HEK293 (cell line): ENCODE data around the gene CARM1.

Experiments used
- EGR2 ChIP-seq: fragments of 450-650 bp; formaldehyde crosslinking; IDR thresholded peaks from 2 replicates; pipeline ENCODE4 v1.5.1; 2016; ENCODE audit warnings: low read depth, missing biosample characterization, missing genetic modification characterization
- GFI1B ChIP-seq: fragments of 450-650 bp; formaldehyde crosslinking; IDR thresholded peaks from 2 replicates; pipeline ENCODE4 v1.5.1; 2016; ENCODE audit warnings: missing biosample characterization, missing genetic modification characterization
- GLIS1 ChIP-seq: fragments of 450-650 bp; formaldehyde crosslinking; IDR thresholded peaks from 2 replicates; pipeline ENCODE4 v1.5.1; 2016; ENCODE audit warnings: missing biosample characterization, missing genetic modification characterization
- HOXD13 ChIP-seq: sonication (generic); formaldehyde crosslinking; IDR thresholded peaks from 2 replicates; pipeline ENCODE4 v1.8.0; 2022; ENCODE audit warnings: missing genetic modification reagents, borderline replicate concordance
- MYNN ChIP-seq: fragments of 450-650 bp; formaldehyde crosslinking; IDR thresholded peaks from 2 replicates; pipeline ENCODE4 v1.5.1; 2016; ENCODE audit warnings: missing biosample characterization, missing genetic modification characterization, borderline replicate concordance
- MZF1 ChIP-seq: fragments of 450-650 bp; formaldehyde crosslinking; IDR thresholded peaks from 2 replicates; pipeline ENCODE4 v1.5.1; 2017; ENCODE audit warnings: missing biosample characterization, missing genetic modification characterization, borderline replicate concordance
- SALL2 ChIP-seq: fragments of 450-650 bp; formaldehyde crosslinking; IDR thresholded peaks from 2 replicates; pipeline ENCODE4 v1.5.0; 2017; ENCODE audit warnings: missing biosample characterization, mild to moderate bottlenecking, missing genetic modification characterization, borderline replicate concordance
- SCRT1 ChIP-seq: fragments of 450-650 bp; formaldehyde crosslinking; IDR thresholded peaks from 2 replicates; pipeline ENCODE4 v1.5.1; 2016; ENCODE audit warnings: missing biosample characterization, missing genetic modification characterization, borderline replicate concordance
- YY1 ChIP-seq: fragments of 450-650 bp; formaldehyde crosslinking; IDR thresholded peaks from 2 replicates; pipeline ENCODE4 v1.5.1; 2018; ENCODE audit warnings: missing biosample characterization, missing genetic modification characterization
- ZBTB21 ChIP-seq: fragments of 450-650 bp; formaldehyde crosslinking; IDR thresholded peaks from 2 replicates; pipeline ENCODE4 v1.5.1; 2017; ENCODE audit warnings: missing biosample characterization, missing genetic modification characterization
- ZBTB48 ChIP-seq: fragments of 450-650 bp; formaldehyde crosslinking; IDR thresholded peaks from 2 replicates; pipeline ENCODE4 v1.5.1; 2016; ENCODE audit warnings: missing biosample characterization, missing genetic modification characterization
- ZFHX2 ChIP-seq: fragments of 450-650 bp; formaldehyde crosslinking; conservative IDR thresholded peaks from 2 replicates; pipeline ENCODE4 v1.5.1; 2016; ENCODE audit warnings: missing biosample characterization, missing genetic modification characterization
- ZFP3 ChIP-seq: fragments of 450-650 bp; formaldehyde crosslinking; IDR thresholded peaks from 2 replicates; pipeline ENCODE4 v1.5.1; 2016; ENCODE audit warnings: low read depth, missing biosample characterization, missing genetic modification characterization
- ZIC2 ChIP-seq: fragments of 450-650 bp; formaldehyde crosslinking; IDR thresholded peaks from 2 replicates; pipeline ENCODE4 v1.5.1; 2016; ENCODE audit warnings: missing biosample characterization, missing genetic modification characterization
- ZNF140 ChIP-seq: fragments of 450-650 bp; formaldehyde crosslinking; IDR thresholded peaks from 2 replicates; pipeline ENCODE4 v1.5.1; 2016; ENCODE audit warnings: missing biosample characterization, missing genetic modification characterization
- ZNF146 ChIP-seq: fragments of 450-650 bp; formaldehyde crosslinking; IDR thresholded peaks from 2 replicates; pipeline ENCODE4 v1.5.1; 2016; ENCODE audit warnings: missing biosample characterization, missing genetic modification characterization
- ZNF155 ChIP-seq: fragments of 450-650 bp; formaldehyde crosslinking; IDR thresholded peaks from 2 replicates; pipeline ENCODE4 v1.5.1; 2016; ENCODE audit warnings: missing biosample characterization, missing genetic modification characterization
- ZNF16 ChIP-seq: fragments of 450-650 bp; formaldehyde crosslinking; IDR thresholded peaks from 2 replicates; pipeline ENCODE4 v1.5.1; 2016; ENCODE audit warnings: low read depth, missing biosample characterization, missing genetic modification characterization
- ZNF202 ChIP-seq: fragments of 450-650 bp; formaldehyde crosslinking; IDR thresholded peaks from 2 replicates; pipeline ENCODE4 v1.5.1; 2016; ENCODE audit warnings: missing biosample characterization, missing genetic modification characterization, borderline replicate concordance
- ZNF221 ChIP-seq: fragments of 450-650 bp; formaldehyde crosslinking; IDR thresholded peaks from 2 replicates; pipeline ENCODE4 v1.5.1; 2017; ENCODE audit warnings: missing biosample characterization, missing genetic modification characterization, borderline replicate concordance
- ZNF23 ChIP-seq: fragments of 450-650 bp; formaldehyde crosslinking; IDR thresholded peaks from 2 replicates; pipeline ENCODE4 v1.5.1; 2016; ENCODE audit warnings: missing biosample characterization, missing genetic modification characterization, borderline replicate concordance
- ZNF266 ChIP-seq: fragments of 450-650 bp; formaldehyde crosslinking; IDR thresholded peaks from 2 replicates; pipeline ENCODE4 v1.5.1; 2016; ENCODE audit warnings: missing biosample characterization, missing genetic modification characterization, low read depth
- ZNF292 ChIP-seq: fragments of 450-650 bp; formaldehyde crosslinking; IDR thresholded peaks from 2 replicates; pipeline ENCODE4 v1.5.1; 2016; ENCODE audit warnings: low read depth, missing biosample characterization, missing genetic modification characterization, borderline replicate concordance
- ZNF302 ChIP-seq: fragments of 450-650 bp; formaldehyde crosslinking; IDR thresholded peaks from 2 replicates; pipeline ENCODE4 v1.5.1; 2016; ENCODE audit warnings: missing biosample characterization, missing genetic modification characterization, low read depth
- ZNF335 ChIP-seq: fragments of 450-650 bp; formaldehyde crosslinking; conservative IDR thresholded peaks from 2 replicates; pipeline ENCODE4 v1.5.1; 2016; ENCODE audit warnings: missing biosample characterization, missing genetic modification characterization
- ZNF426 ChIP-seq: fragments of 450-650 bp; formaldehyde crosslinking; IDR thresholded peaks from 2 replicates; pipeline ENCODE4 v1.5.1; 2017; ENCODE audit warnings: missing biosample characterization, missing genetic modification characterization, mild to moderate bottlenecking, inconsistent platforms, moderate library complexity
- ZNF48 ChIP-seq: fragments of 450-650 bp; formaldehyde crosslinking; IDR thresholded peaks from 2 replicates; pipeline ENCODE4 v1.5.1; 2016; ENCODE audit warnings: missing biosample characterization, missing genetic modification characterization
- ZNF510 ChIP-seq: fragments of 450-650 bp; formaldehyde crosslinking; IDR thresholded peaks from 2 replicates; pipeline ENCODE4 v1.5.1; 2018; ENCODE audit warnings: mild to moderate bottlenecking, missing genetic modification characterization, missing biosample characterization; ENCODE audit not compliant: insufficient replicate concordance
- ZNF529 ChIP-seq: fragments of 450-650 bp; formaldehyde crosslinking; IDR thresholded peaks from 2 replicates; pipeline ENCODE4 v1.5.1; 2017; ENCODE audit warnings: missing genetic modification characterization, missing biosample characterization; ENCODE audit not compliant: insufficient replicate concordance
- ZNF558 ChIP-seq: fragments of 450-650 bp; formaldehyde crosslinking; IDR thresholded peaks from 2 replicates; pipeline ENCODE4 v1.5.1; 2016; ENCODE audit warnings: missing biosample characterization, missing genetic modification characterization
- ZNF677 ChIP-seq: fragments of 450-650 bp; IDR thresholded peaks from 2 replicates; pipeline ENCODE4 v1.5.0; 2018; ENCODE audit warnings: missing biosample characterization, mild to moderate bottlenecking, missing genetic modification characterization, moderate library complexity
- ZNF701 ChIP-seq: fragments of 450-650 bp; formaldehyde crosslinking; IDR thresholded peaks from 2 replicates; pipeline ENCODE4 v1.5.1; 2016; ENCODE audit warnings: missing biosample characterization, missing genetic modification characterization
- ZNF768 ChIP-seq: fragments of 450-650 bp; formaldehyde crosslinking; IDR thresholded peaks from 2 replicates; pipeline ENCODE4 v1.5.1; 2018; ENCODE audit warnings: missing biosample characterization, mild to moderate bottlenecking, missing genetic modification characterization
- ZNF830 ChIP-seq: fragments of 450-650 bp; IDR thresholded peaks from 2 replicates; pipeline ENCODE4 v1.5.0; 2018; ENCODE audit warnings: missing biosample characterization, missing genetic modification characterization, low read depth, mild to moderate bottlenecking, moderate library complexity
- TF ChIP-seq, protein P1 (sequence below): fragments of 450-650 bp; formaldehyde crosslinking; IDR thresholded peaks from 2 replicates; pipeline ENCODE4 v1.5.1; 2016; ENCODE audit warnings: missing biosample characterization, missing genetic modification characterization
- TF ChIP-seq, protein P2 (sequence below): IDR thresholded peaks from 2 replicates; pipeline ENCODE4 v1.6.1; 2011; ENCODE audit warnings: mild to moderate bottlenecking, low read depth, low read length, borderline replicate concordance
- TF ChIP-seq, protein P3 (sequence below): fragments of 450-650 bp; formaldehyde crosslinking; IDR thresholded peaks from 2 replicates; pipeline ENCODE4 v1.5.1; 2016; ENCODE audit warnings: missing biosample characterization, missing genetic modification characterization

The CARM1 gene

DNA sequence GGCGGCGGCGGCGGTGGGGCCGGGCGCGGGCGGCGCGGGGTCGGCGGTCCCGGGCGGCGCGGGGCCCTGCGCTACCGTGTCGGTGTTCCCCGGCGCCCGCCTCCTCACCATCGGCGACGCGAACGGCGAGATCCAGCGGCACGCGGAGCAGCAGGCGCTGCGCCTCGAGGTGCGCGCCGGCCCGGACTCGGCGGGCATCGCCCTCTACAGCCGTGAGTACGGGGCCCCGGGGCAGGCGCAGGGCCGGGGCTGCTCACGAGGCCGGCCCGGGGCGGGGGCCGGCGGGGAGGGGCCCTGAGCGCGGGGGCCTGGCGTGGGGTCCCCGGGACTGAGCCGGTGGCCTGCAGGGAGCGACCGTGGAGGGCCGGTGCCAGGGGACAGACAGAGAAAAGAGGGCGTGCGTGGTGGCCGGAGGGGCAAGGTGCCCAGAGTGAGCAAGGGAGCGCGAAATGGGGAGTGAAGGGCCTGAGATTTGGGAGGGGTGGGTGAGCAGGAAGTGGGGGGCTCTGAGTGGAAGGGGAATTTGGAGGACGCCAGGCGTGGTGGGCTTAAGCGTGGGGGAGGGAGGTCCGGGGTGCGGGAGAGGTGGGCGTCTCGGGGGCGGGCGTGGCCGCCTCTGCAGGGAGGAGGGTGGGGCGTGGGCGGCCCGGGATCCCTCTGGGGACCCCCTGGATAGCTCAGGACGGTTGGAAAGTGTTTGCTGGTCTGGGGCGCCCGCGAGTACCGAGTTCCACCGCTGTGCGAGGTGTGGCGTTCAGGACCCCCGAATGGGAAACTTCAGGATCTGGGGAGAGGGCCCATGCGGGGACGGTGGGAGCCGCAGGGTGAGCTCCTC is 575 bp downstream of the CARM1 start (continued):
- TF ChIP-seq, protein P1, sequence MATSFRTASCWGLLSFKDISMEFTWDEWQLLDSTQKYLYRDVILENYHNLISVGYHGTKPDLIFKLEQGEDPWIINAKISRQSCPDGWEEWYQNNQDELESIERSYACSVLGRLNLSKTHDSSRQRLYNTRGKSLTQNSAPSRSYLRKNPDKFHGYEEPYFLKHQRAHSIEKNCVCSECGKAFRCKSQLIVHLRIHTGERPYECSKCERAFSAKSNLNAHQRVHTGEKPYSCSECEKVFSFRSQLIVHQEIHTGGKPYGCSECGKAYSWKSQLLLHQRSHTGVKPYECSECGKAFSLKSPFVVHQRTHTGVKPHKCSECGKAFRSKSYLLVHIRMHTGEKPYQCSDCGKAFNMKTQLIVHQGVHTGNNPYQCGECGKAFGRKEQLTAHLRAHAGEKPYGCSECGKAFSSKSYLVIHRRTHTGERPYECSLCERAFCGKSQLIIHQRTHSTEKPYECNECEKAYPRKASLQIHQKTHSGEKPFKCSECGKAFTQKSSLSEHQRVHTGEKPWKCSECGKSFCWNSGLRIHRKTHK (tag by site-specific recombination), result no peak
- TF ChIP-seq ZNF426 (tag by site-specific recombination), result no peak
- TF ChIP-seq MYNN (tag by site-specific recombination), result no peak
- no peak for TF ChIP-seq ZNF266
- TF ChIP-seq ZNF23 (tag by site-specific recombination), result no peak
- no peak for TF ChIP-seq ZNF292 (tag by site-specific recombination)
- peak; percentile 97 for TF ChIP-seq EGR2 (tag by site-specific recombination)
- TF ChIP-seq ZNF140 (tag by site-specific recombination), result no peak
- no peak for TF ChIP-seq ZNF202 (tag by site-specific recombination)
- TF ChIP-seq ZBTB21 (tag by site-specific recombination), result no peak
- TF ChIP-seq ZNF146 (tag by site-specific recombination), result no peak
- no peak for TF ChIP-seq SALL2 (tag by site-specific recombination)
- no peak for TF ChIP-seq ZNF302 (tag by site-specific recombination)
- no peak for TF ChIP-seq ZNF16 (tag by site-specific recombination)
- TF ChIP-seq GLIS1 (tag by site-specific recombination), result peak; percentile 87
- TF ChIP-seq ZIC2, result peak; percentile 86
- TF ChIP-seq GFI1B (tag by site-specific recombination), result peak; percentile 36; the same call in 1 of the 2 replicates
- no peak for TF ChIP-seq ZNF529 (tag by site-specific recombination)
- TF ChIP-seq, protein P2, sequence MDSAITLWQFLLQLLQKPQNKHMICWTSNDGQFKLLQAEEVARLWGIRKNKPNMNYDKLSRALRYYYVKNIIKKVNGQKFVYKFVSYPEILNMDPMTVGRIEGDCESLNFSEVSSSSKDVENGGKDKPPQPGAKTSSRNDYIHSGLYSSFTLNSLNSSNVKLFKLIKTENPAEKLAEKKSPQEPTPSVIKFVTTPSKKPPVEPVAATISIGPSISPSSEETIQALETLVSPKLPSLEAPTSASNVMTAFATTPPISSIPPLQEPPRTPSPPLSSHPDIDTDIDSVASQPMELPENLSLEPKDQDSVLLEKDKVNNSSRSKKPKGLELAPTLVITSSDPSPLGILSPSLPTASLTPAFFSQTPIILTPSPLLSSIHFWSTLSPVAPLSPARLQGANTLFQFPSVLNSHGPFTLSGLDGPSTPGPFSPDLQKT, result no peak
- no peak for TF ChIP-seq ZNF221 (tag by site-specific recombination)
- TF ChIP-seq ZNF155, result no peak
- no peak for TF ChIP-seq ZNF701 (tag by site-specific recombination)
- no peak for TF ChIP-seq YY1 (tag by site-specific recombination)
- no peak for TF ChIP-seq HOXD13 (CRISPR knock-in tag)
- no peak for TF ChIP-seq SCRT1 (tag by site-specific recombination)
- TF ChIP-seq MZF1 (tag by site-specific recombination), result no peak
- peak; percentile 52; the same call in 1 of the 2 replicates for TF ChIP-seq ZBTB48
- TF ChIP-seq, protein P3, sequence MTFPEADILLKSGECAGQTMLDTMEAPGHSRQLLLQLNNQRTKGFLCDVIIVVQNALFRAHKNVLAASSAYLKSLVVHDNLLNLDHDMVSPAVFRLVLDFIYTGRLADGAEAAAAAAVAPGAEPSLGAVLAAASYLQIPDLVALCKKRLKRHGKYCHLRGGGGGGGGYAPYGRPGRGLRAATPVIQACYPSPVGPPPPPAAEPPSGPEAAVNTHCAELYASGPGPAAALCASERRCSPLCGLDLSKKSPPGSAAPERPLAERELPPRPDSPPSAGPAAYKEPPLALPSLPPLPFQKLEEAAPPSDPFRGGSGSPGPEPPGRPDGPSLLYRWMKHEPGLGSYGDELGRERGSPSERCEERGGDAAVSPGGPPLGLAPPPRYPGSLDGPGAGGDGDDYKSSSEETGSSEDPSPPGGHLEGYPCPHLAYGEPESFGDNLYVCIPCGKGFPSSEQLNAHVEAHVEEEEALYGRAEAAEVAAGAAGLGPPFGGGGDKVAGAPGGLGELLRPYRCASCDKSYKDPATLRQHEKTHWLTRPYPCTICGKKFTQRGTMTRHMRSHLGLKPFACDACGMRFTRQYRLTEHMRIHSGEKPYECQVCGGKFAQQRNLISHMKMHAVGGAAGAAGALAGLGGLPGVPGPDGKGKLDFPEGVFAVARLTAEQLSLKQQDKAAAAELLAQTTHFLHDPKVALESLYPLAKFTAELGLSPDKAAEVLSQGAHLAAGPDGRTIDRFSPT, result peak; percentile 58; the same call in 1 of the 2 replicates
- peak; percentile 97 for TF ChIP-seq ZFHX2 (tag by site-specific recombination)
- no peak for TF ChIP-seq ZNF510 (tag by site-specific recombination)
- no peak for TF ChIP-seq ZNF768
- TF ChIP-seq ZNF335 (tag by site-specific recombination), result peak; percentile 100
- TF ChIP-seq ZNF830 (tag by site-specific recombination), result no peak
- TF ChIP-seq ZNF558 (tag by site-specific recombination), result no peak
- no peak for TF ChIP-seq ZFP3 (tag by site-specific recombination)
- TF ChIP-seq ZNF48 (tag by site-specific recombination), result no peak
- TF ChIP-seq ZNF677, result no peak
